ENCODE data around the gene ASF1A. TPM values are rescaled to one million over a fixed set of nuclear protein-coding genes. Genes with fewer than 3 reads are reported as not detected.

The ASF1A gene
- total RNA-seq, 1 donor from 2014 or later = 16.0 TPM

DNA sequence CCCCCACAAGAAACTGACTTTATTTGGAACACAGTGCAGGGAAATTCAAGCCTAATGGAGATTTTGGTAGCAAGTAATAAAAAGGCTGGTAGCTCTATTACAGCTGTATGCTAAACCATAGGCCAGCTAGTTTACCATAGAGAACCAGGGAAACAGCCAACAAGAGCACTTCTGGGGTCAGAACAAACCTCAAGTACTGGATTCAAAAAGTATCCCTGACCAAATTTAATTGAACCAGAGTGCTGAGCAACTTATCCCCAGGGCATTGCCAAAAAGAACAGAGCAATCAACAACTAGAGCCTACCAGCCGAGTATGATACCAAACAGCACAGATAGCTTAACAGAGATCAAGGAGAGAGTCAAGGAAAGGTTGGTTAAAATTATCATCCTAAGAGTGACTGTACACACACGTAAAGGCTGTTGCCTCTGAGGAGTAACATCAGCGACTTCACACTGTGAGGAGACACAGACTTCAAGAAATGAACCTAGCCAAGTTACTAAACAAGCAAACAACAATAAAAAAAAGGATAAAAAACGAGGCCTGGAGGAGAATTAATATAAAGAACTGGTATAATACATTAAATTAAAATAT is 11.5 kb upstream of the ASF1A start:
- no peak for DNase-seq

DNA sequence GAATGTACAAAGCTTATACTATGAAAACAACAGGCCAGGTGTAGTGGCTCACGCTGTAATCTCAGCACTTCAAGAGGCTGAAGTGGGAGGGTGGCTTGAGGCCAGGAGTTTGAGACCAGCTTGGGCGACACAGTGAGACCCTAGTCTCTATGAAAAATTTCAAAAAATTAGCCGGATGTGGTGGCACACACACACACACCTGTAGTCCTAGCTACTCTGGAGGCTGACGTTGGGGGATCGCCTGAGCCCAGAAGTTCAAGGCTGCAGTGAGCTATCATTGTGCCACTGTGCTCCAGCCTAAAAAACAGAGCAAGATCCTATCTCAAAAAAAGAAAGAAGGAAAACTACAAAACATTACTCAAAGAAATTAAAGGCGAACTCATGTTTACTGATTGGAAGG is 7.3 kb upstream of the ASF1A start:
- no peak for DNase-seq

- DNase-seq = no peak
These were observed 4.8 kb upstream of the ASF1A start for GRCh38 chr6:118889163-118889562.

GRCh38 chr6:118890997-118891790 is 2.8 kb upstream of the ASF1A start:
- no peak for DNase-seq

GRCh38 chr6:118892355-118892991 is 1.5 kb upstream of the ASF1A start:
- peak; percentile 25 for DNase-seq

DNA sequence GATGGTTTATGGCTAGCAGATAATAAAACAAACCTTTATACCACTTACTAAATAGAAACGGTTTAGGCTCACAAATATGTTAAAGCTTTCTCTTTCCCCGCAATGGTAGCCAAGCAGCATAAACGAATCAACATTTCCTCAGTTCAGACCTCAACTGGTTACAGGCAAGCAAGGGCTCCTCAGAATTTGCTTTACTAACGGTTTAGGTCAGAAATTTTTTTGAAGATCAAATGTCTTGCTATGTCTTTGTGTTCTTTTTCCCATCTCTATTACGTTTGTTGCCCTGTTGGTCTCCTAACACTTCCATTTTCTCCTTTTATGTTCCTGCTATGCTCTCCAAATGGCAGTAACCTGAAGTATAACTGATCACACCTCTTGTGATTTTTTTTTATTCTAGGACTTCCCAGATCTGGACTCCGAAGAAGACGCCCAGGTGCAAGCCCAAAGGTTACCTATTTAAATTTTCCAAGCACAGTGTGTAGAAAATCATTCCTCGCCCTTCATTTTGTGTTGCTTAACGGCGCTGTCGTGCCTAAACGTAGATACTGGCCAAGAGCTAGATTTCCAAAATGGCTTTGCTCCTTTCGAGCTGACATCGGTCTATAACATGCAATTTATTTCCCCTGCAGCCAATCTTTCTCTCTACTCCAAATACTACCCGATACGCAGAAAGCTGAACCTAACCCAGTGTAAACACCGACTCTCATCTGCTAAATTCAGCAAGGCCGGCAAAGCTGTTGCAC is 717 bp upstream of the ASF1A start:
- DNase-seq = peak; percentile 75

GRCh38 chr6:118894425-118895260 is 691 bp downstream of the ASF1A start:
- peak; percentile 74 for DNase-seq

DNA sequence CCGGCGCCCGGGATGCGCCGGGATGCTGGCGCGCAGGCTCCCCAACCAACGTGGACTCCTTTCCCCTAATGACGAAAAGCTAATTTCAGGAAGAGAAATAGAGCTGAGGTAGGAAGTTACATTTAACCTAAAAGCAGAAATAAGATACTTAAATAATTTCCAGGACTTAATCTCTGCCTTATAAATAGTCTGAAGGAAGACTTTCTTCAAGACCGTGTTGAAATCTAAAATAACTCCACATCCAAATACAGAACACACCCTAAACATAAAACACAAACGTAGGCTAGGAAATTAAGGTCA is 1.3 kb downstream of the ASF1A start:
- DNase-seq = no peak

DNA sequence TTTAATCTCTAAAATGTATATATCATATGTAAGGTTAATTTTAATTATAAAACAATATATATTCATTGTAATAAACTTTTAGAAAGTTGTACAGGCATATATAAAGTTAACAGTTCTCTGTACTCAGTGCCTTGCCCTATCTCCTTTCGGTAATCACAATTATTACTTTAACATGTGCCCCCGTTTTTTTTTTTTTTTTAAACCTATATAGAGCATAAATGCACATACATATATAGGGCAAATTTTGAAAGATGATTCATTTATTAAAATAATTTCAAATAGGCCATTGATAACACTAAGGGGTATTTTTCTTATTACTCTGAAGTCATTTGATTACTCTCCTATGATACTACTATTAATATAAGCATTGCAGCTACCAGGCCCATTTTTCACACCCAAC is 1.9 kb downstream of the ASF1A start:
- DNase-seq = no peak

DNA sequence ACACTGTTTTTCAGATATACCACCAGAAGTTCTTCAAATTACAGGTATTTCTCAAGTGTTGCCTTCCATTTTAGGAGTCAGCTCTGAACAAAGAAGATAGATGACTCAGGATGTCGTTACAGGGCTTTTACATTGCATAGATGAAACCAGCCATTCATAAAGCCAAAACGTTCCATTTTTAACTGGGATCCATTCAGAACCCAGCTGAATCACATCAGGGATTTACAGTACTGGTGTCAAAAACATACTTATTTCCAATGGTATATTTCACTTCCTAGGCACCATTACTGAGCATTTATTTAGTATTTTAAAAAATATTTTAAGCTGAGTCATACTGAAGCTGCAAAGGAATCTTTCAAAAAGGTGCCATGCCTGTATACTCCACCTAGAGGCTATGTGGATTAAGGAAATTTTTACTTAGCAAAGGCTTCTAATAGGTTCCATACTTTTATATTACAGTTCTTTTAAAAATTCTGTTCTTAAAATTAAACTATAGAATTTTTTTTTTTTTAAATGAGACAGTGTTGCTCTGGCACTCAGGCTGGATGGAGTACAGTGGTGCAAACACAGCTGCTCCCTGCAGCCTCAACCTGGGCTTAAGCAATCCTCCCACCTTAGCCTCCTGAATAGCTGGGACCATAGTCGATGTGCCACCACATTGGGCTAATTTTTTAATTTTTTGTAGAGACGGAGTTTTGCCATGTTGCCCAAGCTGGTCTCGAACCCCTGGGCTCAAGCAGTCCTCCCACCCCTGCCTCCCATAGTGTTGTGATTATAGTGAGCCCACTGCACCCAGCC is 2.6 kb downstream of the ASF1A start:
- DNase-seq = peak; percentile 72

- no peak for DNase-seq
These were observed 3.4 kb downstream of the ASF1A start for GRCh38 chr6:118897386-118897785.

- no peak for DNase-seq
These were observed 6.0 kb downstream of the ASF1A start for GRCh38 chr6:118899948-118900347.

- DNase-seq = peak; percentile 29
These were observed 8.8 kb downstream of the ASF1A start for GRCh38 chr6:118902726-118903125.

DNA sequence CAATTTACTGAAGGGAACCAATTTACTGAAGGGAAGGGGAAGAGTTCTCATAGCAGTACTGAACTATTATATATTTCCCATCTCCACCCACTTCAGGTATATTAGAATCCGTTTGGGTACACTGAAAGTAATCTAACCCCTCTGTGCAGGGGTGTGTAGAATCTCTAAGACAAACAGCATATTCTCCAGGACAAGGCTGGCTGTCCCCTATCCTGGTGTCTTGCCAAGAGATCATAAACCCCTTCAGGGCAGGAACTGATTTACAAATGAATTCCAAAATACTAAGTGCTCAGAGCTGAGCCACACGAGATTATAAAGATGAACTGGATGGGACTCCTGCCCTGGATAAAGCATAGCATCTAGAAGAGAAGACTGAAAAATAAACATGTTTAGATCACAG is 9.2 kb downstream of the ASF1A start:
- DNase-seq = no peak

- DNase-seq = no peak
These were observed 9.7 kb downstream of the ASF1A start for GRCh38 chr6:118903691-118904090.

DNA sequence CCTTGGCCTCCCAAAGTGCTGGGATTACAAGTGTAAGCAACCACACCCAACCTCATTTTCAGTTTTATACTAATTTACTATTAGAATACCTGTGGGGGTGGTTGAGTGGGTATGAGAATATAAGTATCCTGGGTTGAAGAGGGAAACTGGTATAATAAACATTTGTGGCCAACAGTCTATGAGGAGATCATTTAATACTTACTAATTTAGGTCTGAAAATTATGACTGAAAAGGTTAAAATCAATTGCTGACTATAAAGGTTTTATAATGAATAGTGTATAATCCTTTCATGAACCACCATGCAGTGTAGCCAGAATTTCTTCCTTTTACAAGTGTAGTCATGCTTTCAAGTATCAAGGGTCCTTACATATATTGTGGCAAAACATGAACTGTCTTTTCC is 11.1 kb downstream of the ASF1A start:
- DNase-seq = no peak

DNA sequence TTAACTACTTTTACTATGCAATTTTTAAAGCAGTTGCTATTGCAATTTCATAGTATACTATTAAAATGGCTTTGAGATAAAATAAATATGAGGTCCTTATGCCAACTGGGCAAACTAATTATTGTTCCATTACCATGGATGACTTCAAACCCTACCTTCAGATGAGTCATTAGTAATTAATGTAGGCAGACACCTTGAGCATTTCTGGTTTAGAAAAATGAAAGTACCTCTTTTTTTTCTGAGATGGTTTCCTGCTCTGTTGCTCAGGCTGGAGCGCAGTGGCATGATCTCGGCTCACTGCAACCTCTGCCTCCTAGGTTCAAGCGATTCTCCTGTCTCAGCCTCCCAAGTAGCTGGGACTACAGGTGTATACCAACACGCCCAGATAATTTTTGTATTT is 11.9 kb downstream of the ASF1A start:
- DNase-seq = no peak

- no peak for DNase-seq
These were observed 14.5 kb downstream of the ASF1A start for GRCh38 chr6:118908441-118908840.

DNA sequence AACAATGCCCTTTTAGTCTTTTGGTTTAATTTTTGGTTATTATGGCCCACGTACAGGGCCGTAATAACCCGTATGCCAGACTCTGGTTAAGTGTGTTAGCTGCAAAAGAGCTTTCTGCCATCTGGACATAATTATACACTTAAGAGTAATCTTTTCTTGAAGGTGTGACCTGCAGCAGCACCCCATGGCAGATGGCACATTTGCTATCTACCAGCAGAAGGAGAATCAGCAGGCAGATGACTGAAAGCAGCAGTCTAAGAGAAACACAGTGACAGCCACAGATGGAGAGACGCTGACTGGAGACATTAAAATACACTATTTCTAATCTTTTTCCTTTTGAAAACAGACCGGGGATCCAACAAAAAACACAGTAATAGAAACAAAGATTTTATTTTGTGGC is 18.7 kb downstream of the ASF1A start:
- DNase-seq = no peak

GRCh38 chr6:118913161-118913560 is 19.2 kb downstream of the ASF1A start:
- DNase-seq = no peak

GRCh38 chr6:118914598-118914997 is 20.6 kb downstream of the ASF1A start:
- DNase-seq = no peak

Measured in dermis blood vessel endothelial cell (primary cell).